ENCODE results near the gene SERPINE2.

DNA sequence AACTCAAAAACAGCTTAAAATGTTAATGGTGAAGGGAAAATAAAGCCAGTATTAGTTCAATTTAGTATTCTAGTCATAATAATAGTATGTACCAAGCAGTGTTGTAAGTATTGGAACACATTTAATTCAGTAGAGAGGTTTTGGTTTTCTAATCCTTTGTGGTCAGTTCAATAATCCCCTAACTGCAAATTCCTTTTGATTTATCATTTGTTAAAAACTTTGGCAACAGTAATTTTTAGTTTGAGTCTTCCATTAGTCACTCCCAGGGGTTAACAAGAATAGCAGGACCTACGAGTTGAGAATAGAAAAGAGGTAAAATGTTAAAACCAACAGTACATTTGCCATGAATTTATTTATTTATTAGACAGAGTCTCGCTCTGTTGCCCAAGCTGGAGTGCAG lies 71.1 kb downstream of the SERPINE2 start:
- TF ChIP-seq, protein P1, sequence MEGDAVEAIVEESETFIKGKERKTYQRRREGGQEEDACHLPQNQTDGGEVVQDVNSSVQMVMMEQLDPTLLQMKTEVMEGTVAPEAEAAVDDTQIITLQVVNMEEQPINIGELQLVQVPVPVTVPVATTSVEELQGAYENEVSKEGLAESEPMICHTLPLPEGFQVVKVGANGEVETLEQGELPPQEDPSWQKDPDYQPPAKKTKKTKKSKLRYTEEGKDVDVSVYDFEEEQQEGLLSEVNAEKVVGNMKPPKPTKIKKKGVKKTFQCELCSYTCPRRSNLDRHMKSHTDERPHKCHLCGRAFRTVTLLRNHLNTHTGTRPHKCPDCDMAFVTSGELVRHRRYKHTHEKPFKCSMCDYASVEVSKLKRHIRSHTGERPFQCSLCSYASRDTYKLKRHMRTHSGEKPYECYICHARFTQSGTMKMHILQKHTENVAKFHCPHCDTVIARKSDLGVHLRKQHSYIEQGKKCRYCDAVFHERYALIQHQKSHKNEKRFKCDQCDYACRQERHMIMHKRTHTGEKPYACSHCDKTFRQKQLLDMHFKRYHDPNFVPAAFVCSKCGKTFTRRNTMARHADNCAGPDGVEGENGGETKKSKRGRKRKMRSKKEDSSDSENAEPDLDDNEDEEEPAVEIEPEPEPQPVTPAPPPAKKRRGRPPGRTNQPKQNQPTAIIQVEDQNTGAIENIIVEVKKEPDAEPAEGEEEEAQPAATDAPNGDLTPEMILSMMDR (IDR thresholded peaks at IDR 0.05): no peak
- no peak for TF ChIP-seq POLR2A (IDR thresholded peaks at IDR 0.05)
